Measurements from ENCODE around the gene IGFBP5.

- peak; percentile 44 for TF ChIP-seq POLR2A (IDR thresholded peaks at IDR 0.05)
- TF ChIP-seq CTCF (IDR thresholded peaks at IDR 0.05) = no peak
Observed at GRCh38 chr2:216636551-216637450, 58.5 kb downstream of the IGFBP5 start.
